GM12891 (cell line): ENCODE results near the gene CCDC17.

Experiments used
- DNase-seq: peaks from one replicate; pipeline ENCODE4 v3.0.0; 2011; ENCODE audit warnings: low spot score; ENCODE audit not compliant: insufficient read length
- FAIRE-seq: peaks from 2 replicates; lab custom pipeline; 2011; peaks lifted over from hg19 to GRCh38; lab: Jason Lieb, UNC
- PAX5 ChIP-seq: IDR thresholded peaks from 2 replicates; pipeline ENCODE4 v1.6.1; 2011; ENCODE audit warnings: low read length, moderate library complexity, mild to moderate bottlenecking; ENCODE audit not compliant: insufficient read depth, severe bottlenecking
- POLR2A ChIP-seq: IDR thresholded peaks from 2 replicates; pipeline ENCODE4 v1.6.1; 2011; ENCODE audit warnings: low read depth, low read length, control low read depth
- POLR2AphosphoS5 ChIP-seq: IDR thresholded peaks from 2 replicates; pipeline ENCODE4 v1.6.1; 2011; ENCODE audit warnings: low read depth, low read length, control low read depth
- POU2F2 ChIP-seq: IDR thresholded peaks from 2 replicates; pipeline ENCODE4 v1.6.1; 2011; ENCODE audit warnings: low read depth, mild to moderate bottlenecking, control low read depth, low read length, moderate library complexity
- SPI1 ChIP-seq: IDR thresholded peaks from 2 replicates; pipeline ENCODE4 v1.6.1; 2011; ENCODE audit warnings: low read depth, low read length, control low read depth
- TAF1 ChIP-seq: IDR thresholded peaks from 2 replicates; pipeline ENCODE4 v1.6.1; 2011; ENCODE audit warnings: low read depth, low read length, control low read depth

Gene CCDC17

DNA sequence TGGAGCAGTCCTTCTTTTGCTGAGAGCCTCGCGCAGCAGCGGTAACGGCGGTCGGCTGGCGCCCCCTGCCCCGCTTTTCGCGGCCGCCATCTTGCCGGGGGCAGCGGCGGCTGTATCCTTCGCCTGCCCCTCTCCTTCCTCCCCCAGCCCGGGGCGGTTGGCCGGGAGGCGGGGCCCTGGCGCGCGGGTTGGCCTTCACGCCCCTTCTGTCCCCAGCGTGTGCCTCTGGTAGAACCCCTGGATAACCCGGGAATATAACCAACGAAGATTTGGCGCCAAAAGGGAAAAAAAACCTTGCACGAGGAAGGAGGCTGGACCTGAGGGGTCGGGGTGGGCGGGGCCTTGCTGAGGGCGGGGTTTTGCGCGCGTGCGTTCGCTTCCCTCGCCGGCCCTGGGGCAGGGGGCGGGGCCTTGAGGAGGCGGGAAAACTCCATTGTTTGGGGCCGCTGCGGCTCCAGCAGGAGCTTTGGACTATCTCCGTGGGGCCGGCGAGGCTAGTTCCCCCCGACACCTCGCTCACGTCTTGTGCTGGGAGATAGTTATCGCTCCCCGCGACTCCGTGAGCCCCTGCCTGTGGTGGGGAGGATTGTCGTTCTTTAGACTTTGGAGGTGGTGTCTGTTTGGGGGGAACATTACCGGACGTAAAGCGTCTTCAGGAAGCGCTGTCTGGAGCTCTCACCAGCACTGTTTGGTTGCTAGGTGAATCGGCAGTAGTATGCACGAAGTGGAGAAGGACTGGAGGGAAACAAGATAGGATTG lies 39.3 kb downstream of the CCDC17 start:
- peak; percentile 23 for FAIRE-seq
- peak; percentile 66 for DNase-seq
- TF ChIP-seq TAF1 (no peak), POLR2A (no peak), SPI1 (no peak), POLR2AphosphoS5 (no peak), POU2F2 (no peak; the same call in 1 of the 2 replicates), PAX5 (no peak)

DNA sequence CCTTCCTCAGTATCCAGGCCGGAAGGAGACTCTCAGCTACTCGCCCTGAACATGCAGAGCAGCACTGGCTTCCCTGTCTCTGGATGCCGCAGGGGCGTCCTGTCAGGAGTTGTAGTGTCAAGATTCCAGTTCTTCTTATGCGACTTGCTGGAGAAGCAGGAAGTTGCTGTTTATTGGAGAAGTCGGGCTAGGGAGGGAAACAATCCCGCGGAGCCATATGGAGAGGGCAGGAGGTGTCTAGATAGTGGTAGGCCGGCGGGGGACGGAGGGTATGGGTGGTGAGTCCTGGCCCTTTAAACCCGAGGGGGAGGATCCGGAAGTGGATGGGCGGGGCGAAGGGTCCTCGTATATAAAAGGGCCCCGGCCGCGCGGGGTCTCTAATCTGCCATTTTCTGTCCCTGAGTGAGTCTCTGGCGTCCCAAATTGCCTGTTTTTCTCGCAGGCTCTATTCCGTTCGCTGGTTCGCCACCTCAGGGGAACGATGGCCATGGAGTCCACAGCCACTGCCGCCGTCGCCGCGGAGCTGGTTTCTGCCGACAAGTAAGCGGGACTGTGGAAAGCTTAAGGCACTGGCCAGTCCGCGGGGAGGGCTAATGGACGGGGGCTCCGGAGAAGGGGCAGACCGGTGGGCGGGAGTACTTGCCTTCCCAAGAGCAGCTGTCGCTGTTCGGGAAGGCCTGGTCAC lies 40.0 kb downstream of the CCDC17 start, which contains the start of gene NASP:
TSS of gene NASP (plus strand) at position 376 of the 685 bp plus-strand sequence. CDS start at position 482, 106 bp downstream.
- DNase-seq = peak; percentile 61
- TF ChIP-seq TAF1 = peak; percentile 89
- TF ChIP-seq POU2F2 = peak; percentile 65; the same call in 1 of the 2 replicates
- peak; percentile 99 for TF ChIP-seq POLR2AphosphoS5
- TF ChIP-seq POLR2A = peak; percentile 99
- no peak for TF ChIP-seq SPI1
- TF ChIP-seq PAX5 = no peak
- peak; percentile 66 for FAIRE-seq

DNA sequence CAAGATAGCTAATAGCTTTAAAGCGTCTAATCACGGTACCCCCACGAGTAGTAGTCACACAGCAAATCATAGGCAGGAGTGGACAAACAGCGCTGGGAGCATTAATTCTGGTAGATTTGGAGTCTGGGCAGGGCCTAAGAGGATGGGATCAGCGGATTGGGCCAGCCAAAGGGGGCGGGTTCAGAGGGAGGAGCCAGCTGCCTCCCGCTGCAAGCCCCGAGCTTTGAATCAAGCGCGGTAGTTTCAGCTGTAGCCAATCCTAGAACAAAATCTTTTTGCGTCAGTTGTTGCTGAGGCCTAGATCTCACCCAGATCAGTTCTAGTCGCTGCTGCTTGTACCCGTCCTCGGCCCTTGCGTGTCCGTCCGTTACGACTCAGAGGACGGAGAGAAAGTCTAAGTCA lies 40.6 kb downstream of the CCDC17 start:
- DNase-seq (peak; percentile 92), FAIRE-seq (peak; percentile 97)
- TF ChIP-seq POU2F2 = no peak
- no peak for TF ChIP-seq PAX5
- TF ChIP-seq TAF1 = no peak

DNA sequence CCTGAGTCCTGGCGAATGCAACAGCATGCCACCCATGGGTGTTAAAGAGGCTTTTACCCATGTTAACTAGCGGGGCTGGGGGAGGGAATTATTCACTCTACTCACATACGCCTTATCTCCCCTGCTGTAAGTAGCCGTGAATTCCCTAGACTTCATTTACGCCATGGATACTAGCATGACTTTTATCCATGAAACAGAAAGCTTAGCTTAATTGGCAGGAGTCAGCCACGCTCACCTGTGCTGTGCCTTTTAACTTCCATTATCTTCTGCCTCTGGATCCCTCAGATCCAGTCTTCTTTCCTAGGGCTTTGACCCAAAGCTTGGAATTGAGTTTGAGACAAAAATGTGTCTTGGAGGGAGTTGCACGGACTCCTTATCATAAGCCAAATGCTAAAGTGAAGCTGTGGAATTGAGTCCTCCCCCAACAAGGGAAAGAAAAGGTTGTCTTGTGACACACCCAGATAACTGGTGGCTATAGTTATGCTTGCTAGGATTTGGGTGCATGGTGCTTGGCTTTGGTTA lies 49.7 kb downstream of the CCDC17 start:
- FAIRE-seq = no peak
- TF ChIP-seq TAF1 (no peak), SPI1 (no peak), POU2F2 (no peak), POLR2A (no peak), POLR2AphosphoS5 (no peak), PAX5 (no peak)

DNA sequence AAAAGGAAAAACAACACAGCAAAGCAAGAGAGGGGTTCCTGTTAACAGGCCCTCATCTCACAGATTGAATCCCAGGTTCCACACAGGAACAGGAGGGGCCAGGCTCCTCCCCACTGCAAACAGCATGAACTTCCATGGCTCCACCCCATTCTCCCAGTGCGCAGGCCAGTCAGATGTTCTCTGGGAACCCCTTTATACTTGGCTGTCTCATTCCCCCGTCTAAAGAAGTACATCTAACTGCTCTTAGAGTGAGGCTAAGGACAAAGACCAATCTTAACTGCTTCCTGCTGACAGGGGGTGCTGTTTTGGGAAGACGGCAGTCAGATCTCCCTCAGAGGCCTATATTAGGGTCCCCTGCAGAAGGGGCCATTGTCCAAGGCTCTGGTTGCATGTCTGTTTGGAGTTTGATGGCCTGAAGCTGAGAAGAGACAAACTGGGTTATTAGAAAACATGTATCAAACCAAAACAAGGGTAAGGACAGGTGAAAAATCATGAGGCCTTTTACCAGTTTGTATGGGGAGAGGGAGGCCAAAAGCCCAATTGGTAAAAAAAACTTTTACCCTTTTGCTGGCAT lies 50.5 kb downstream of the CCDC17 start:
- DNase-seq = no peak
- no peak for FAIRE-seq
- no peak for TF ChIP-seq POLR2A
- TF ChIP-seq PAX5 = no peak
- TF ChIP-seq SPI1 = no peak
- TF ChIP-seq TAF1 = no peak
- TF ChIP-seq POLR2AphosphoS5 = no peak
- no peak for TF ChIP-seq POU2F2

More for the DNA sequence above, 49.7 kb downstream of the CCDC17 start:
- DNase-seq = no peak

DNA sequence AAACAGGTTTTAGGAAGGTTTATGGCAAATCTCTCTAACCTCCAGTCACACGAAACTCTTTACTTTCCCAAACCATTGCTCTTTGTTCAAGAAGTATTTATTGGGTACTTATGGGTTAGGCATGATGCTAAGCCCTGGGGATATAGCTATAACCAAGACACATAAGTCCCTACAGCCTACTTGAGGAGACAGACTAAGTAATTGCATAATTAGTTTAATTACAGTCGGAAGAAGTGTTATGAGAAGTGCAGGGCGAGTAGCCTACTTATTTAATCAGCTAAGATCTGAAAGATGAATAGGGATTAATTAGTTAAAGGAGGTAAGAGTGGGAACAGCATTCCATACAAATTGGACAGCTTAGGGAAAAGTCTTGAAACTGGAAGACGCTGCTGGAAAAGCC lies 53.2 kb downstream of the CCDC17 start:
- FAIRE-seq (no peak), DNase-seq (no peak)
- TF ChIP-seq POLR2AphosphoS5 (no peak), POLR2A (no peak), TAF1 (no peak), PAX5 (no peak), POU2F2 (no peak)
